SK-N-SH (cell line): ENCODE data around the gene ABCG1.

Experiments
- CTCF ChIP-seq: fragments of 200-600 bp; sonication (generic); IDR thresholded peaks from 2 replicates; pipeline ENCODE4 v1.6.1; 2017; ENCODE audit warnings: antibody characterized with exemption, mild to moderate bottlenecking, moderate library complexity
- ELF1 ChIP-seq: IDR thresholded peaks from 2 replicates; pipeline ENCODE4 v1.4.0; 2012
- RAD21 ChIP-seq: IDR thresholded peaks from 2 replicates; pipeline ENCODE4 v1.6.1; 2012; ENCODE audit warnings: mild to moderate bottlenecking, low read length
- RCOR1 ChIP-seq: fragments of 150-350 bp; IDR thresholded peaks from 2 replicates; pipeline ENCODE4 v1.6.1; 2017; ENCODE audit warnings: antibody characterized with exemption, low read length
- RFX5 ChIP-seq: IDR thresholded peaks from 2 replicates; pipeline ENCODE4 v1.6.1; 2012; ENCODE audit warnings: mild to moderate bottlenecking, improper control_type of control experiment, low read length

- TF ChIP-seq RFX5 (no peak), CTCF (no peak), RCOR1 (no peak), RAD21 (no peak), ELF1 (no peak)
These were observed 14.4 kb downstream of the ABCG1 start for GRCh38 chr21:42233067-42233961.
